Activated naive CD8-positive, alpha-beta T cell treated with anti-CD3 and anti-CD28 coated beads for 36 hours (primary cell): Measurements from ENCODE around the gene TBX2. TPM values are rescaled to one million over a fixed set of nuclear protein-coding genes. Genes with fewer than 3 reads are reported as not detected.
A peak's percentile ranks its signal among the peaks of the same experiment; 100 is the strongest.

Source experiments
- DNase-seq: peaks from one replicate; pipeline ENCODE4 v3.0.0; 2021
- H3K27ac Mint-ChIP-seq: one replicate; pipeline ENCODE4 v1.8.0; 2022; ENCODE audit warnings: mild to moderate bottlenecking, moderate library complexity, mixed read lengths
- H3K27me3 Mint-ChIP-seq: one replicate; pipeline ENCODE4 v1.8.0; 2022; ENCODE audit warnings: mild to moderate bottlenecking, mixed read lengths
- H3K36me3 Mint-ChIP-seq: one replicate; pipeline ENCODE4 v1.8.0; 2021; ENCODE audit warnings: mild to moderate bottlenecking, mixed read lengths
- H3K4me1 Mint-ChIP-seq: one replicate; pipeline ENCODE4 v1.8.0; 2021; ENCODE audit warnings: mixed read lengths
- H3K4me3 Mint-ChIP-seq: one replicate; pipeline ENCODE4 v1.8.0; 2022; ENCODE audit warnings: mild to moderate bottlenecking, moderate library complexity, mixed read lengths
- H3K9me3 Mint-ChIP-seq: one replicate; pipeline ENCODE4 v1.8.0; 2022; ENCODE audit warnings: mixed read lengths
- total RNA-seq, 2 experiments: library from RNA; stranded (reverse); gene quantifications; one replicate each; pipeline ENCODE4 v1.2.3, GENCODE V29; 2021

TBX2 gene
- total RNA-seq, 2 experiments from 2014 or later = not detected

- H3K27ac Mint-ChIP-seq = no peak overlapping the region
- no peaks in the 10 kb centered on the region for H3K9me3 Mint-ChIP-seq
- no peak for DNase-seq
- H3K4me3 Mint-ChIP-seq = peak overlapping the region; percentile 70
- H3K4me1 Mint-ChIP-seq = peaks cover 12% of the 10 kb centered on the region
- H3K27me3 Mint-ChIP-seq = peaks cover 55% of the 10 kb centered on the region
- no peaks in the 10 kb centered on the region for H3K36me3 Mint-ChIP-seq
These were observed 11.9 kb downstream of the TBX2 start for GRCh38 chr17:61411261-61412142.

GRCh38 chr17:61412143-61412859 lies 12.7 kb downstream of the TBX2 start:
- no peaks in the 10 kb centered on the region for H3K36me3 Mint-ChIP-seq
- H3K27ac Mint-ChIP-seq = no peak overlapping the region
- peaks cover 12% of the 10 kb centered on the region for H3K4me1 Mint-ChIP-seq
- H3K9me3 Mint-ChIP-seq = no peaks in the 10 kb centered on the region
- peak overlapping the region; percentile 57 for H3K4me3 Mint-ChIP-seq
- peaks cover 53% of the 10 kb centered on the region for H3K27me3 Mint-ChIP-seq
- DNase-seq = peak; percentile 79

GRCh38 chr17:61412860-61413660 lies 13.4 kb downstream of the TBX2 start:
- H3K9me3 Mint-ChIP-seq = no peaks in the 10 kb centered on the region
- DNase-seq = no peak
- peaks cover 51% of the 10 kb centered on the region for H3K27me3 Mint-ChIP-seq
- no peak overlapping the region for H3K27ac Mint-ChIP-seq
- peak overlapping the region; percentile 29 for H3K4me3 Mint-ChIP-seq
- peaks cover 12% of the 10 kb centered on the region for H3K4me1 Mint-ChIP-seq
- no peaks in the 10 kb centered on the region for H3K36me3 Mint-ChIP-seq

- Mint-ChIP-seq H3K27ac (no peak overlapping the region), H3K4me3 (no peak overlapping the region), H3K4me1 (peaks cover 8% of the 10 kb centered on the region), H3K27me3 (peaks cover 50% of the 10 kb centered on the region), H3K36me3 (no peaks in the 10 kb centered on the region), H3K9me3 (no peaks in the 10 kb centered on the region)
- no peak for DNase-seq
These were observed 14.1 kb downstream of the TBX2 start for GRCh38 chr17:61413661-61414126.

- no peaks in the 10 kb centered on the region for H3K36me3 Mint-ChIP-seq
- H3K4me1 Mint-ChIP-seq = peaks cover 6% of the 10 kb centered on the region
- H3K4me3 Mint-ChIP-seq = no peak overlapping the region
- H3K9me3 Mint-ChIP-seq = no peaks in the 10 kb centered on the region
- DNase-seq = no peak
- no peak overlapping the region for H3K27ac Mint-ChIP-seq
- peaks cover 52% of the 10 kb centered on the region for H3K27me3 Mint-ChIP-seq
These were observed 14.7 kb downstream of the TBX2 start for GRCh38 chr17:61414141-61414935.

- no peaks in the 10 kb centered on the region for H3K36me3 Mint-ChIP-seq
- peaks cover 51% of the 10 kb centered on the region for H3K27me3 Mint-ChIP-seq
- H3K4me3 Mint-ChIP-seq = no peak overlapping the region
- no peak overlapping the region for H3K27ac Mint-ChIP-seq
- H3K4me1 Mint-ChIP-seq = peaks cover 5% of the 10 kb centered on the region
- H3K9me3 Mint-ChIP-seq = no peaks in the 10 kb centered on the region
- no peak for DNase-seq
These were observed 15.3 kb downstream of the TBX2 start for GRCh38 chr17:61414936-61415251.

GRCh38 chr17:61415374-61416210 lies 15.9 kb downstream of the TBX2 start:
- H3K4me1 Mint-ChIP-seq = peaks cover under 1% of the 10 kb centered on the region
- no peaks in the 10 kb centered on the region for H3K36me3 Mint-ChIP-seq
- no peak for DNase-seq
- no peaks in the 10 kb centered on the region for H3K9me3 Mint-ChIP-seq
- no peak overlapping the region for H3K4me3 Mint-ChIP-seq
- peaks cover 51% of the 10 kb centered on the region for H3K27me3 Mint-ChIP-seq
- no peak overlapping the region for H3K27ac Mint-ChIP-seq

- peaks cover 55% of the 10 kb centered on the region for H3K27me3 Mint-ChIP-seq
- no peaks in the 10 kb centered on the region for H3K9me3 Mint-ChIP-seq
- no peak overlapping the region for H3K27ac Mint-ChIP-seq
- H3K4me1 Mint-ChIP-seq = no peaks in the 10 kb centered on the region
- no peak for DNase-seq
- no peak overlapping the region for H3K4me3 Mint-ChIP-seq
- no peaks in the 10 kb centered on the region for H3K36me3 Mint-ChIP-seq
These were observed 16.5 kb downstream of the TBX2 start for GRCh38 chr17:61416211-61416539.

- Mint-ChIP-seq H3K4me1 (no peaks in the 10 kb centered on the region), H3K36me3 (no peaks in the 10 kb centered on the region), H3K4me3 (no peak overlapping the region), H3K9me3 (no peaks in the 10 kb centered on the region), H3K27me3 (peaks cover 57% of the 10 kb centered on the region), H3K27ac (no peak overlapping the region)
- peak; percentile 64 for DNase-seq
These were observed 17.1 kb downstream of the TBX2 start for GRCh38 chr17:61416540-61417363.

- Mint-ChIP-seq H3K36me3 (no peaks in the 10 kb centered on the region), H3K9me3 (no peaks in the 10 kb centered on the region), H3K4me3 (no peak overlapping the region), H3K4me1 (no peaks in the 10 kb centered on the region), H3K27ac (no peak overlapping the region), H3K27me3 (peaks cover 68% of the 10 kb centered on the region)
- DNase-seq = no peak
These were observed 18.8 kb downstream of the TBX2 start for GRCh38 chr17:61418449-61418848.

- Mint-ChIP-seq H3K4me1 (no peaks in the 10 kb centered on the region), H3K36me3 (no peaks in the 10 kb centered on the region), H3K4me3 (no peak overlapping the region), H3K9me3 (no peaks in the 10 kb centered on the region), H3K27ac (no peak overlapping the region), H3K27me3 (peaks cover 69% of the 10 kb centered on the region)
- no peak for DNase-seq
These were observed 19.9 kb downstream of the TBX2 start for GRCh38 chr17:61419496-61420046.

GRCh38 chr17:61420052-61420451 lies 20.4 kb downstream of the TBX2 start:
- H3K27ac Mint-ChIP-seq = no peak overlapping the region
- H3K27me3 Mint-ChIP-seq = peaks cover 71% of the 10 kb centered on the region
- H3K9me3 Mint-ChIP-seq = no peaks in the 10 kb centered on the region
- no peak for DNase-seq
- no peak overlapping the region for H3K4me3 Mint-ChIP-seq
- no peaks in the 10 kb centered on the region for H3K4me1 Mint-ChIP-seq
- H3K36me3 Mint-ChIP-seq = no peaks in the 10 kb centered on the region
